ENCODE results near the gene HLCS.
A peak's percentile ranks its signal among the peaks of the same experiment; 100 is the strongest.

The HLCS gene

GRCh38 chr21:36914244-36915013, 52.0 kb downstream of the HLCS start (continued):
- TF ChIP-seq ZNF544 (tag by site-specific recombination; IDR thresholded peaks at IDR 0.05) (no peak), ZNF2 (tag by site-specific recombination; IDR thresholded peaks at IDR 0.05) (no peak), ZNF280D (tag by site-specific recombination; IDR thresholded peaks at IDR 0.05) (no peak), ZNF560 (tag by site-specific recombination; IDR thresholded peaks at IDR 0.05; ENCODE audit: borderline replicate concordance) (no peak), KLF10 (tag by site-specific recombination; IDR thresholded peaks at IDR 0.05) (no peak), CTCF (tag by site-specific recombination; IDR thresholded peaks at IDR 0.05) (no peak), ZNF639 (tag by site-specific recombination; IDR thresholded peaks at IDR 0.05) (no peak), ZNF394 (tag by site-specific recombination; IDR thresholded peaks at IDR 0.05; ENCODE audit: borderline replicate concordance) (no peak), HOXA7 (CRISPR knock-in tag; IDR thresholded peaks at IDR 0.05; ENCODE audit: borderline replicate concordance) (no peak), SP7 (tag by site-specific recombination; IDR thresholded peaks at IDR 0.05) (no peak), ZNF132 (tag by site-specific recombination; IDR thresholded peaks at IDR 0.05; ENCODE audit: borderline replicate concordance) (no peak), PBX3 (CRISPR knock-in tag; IDR thresholded peaks at IDR 0.05) (no peak), ZNF416 (tag by site-specific recombination; IDR thresholded peaks at IDR 0.05) (no peak), ZNF423 (tag by site-specific recombination; IDR thresholded peaks at IDR 0.05) (peak; percentile 84), ZBTB6 (tag by site-specific recombination; IDR thresholded peaks at IDR 0.05) (peak; percentile 34; the same call in 1 of the 2 replicates)
